Kidney (tissue), 14 donors: ENCODE measurements around the gene COQ9. TPM values are rescaled to one million over a fixed set of nuclear protein-coding genes. Genes with fewer than 3 reads are reported as not detected.

Experiments
- DNase-seq, 5 donors: peaks; one replicate each; pipeline ENCODE4 v3.0.0-alpha.2; 2013 to 2020
- FAIRE-seq: peaks from 2 replicates; lab custom pipeline; 2012; peaks lifted over from hg19 to GRCh38; lab: Jason Lieb, UNC
- H3K27ac ChIP-seq, 2 donors: one replicate each; pipeline ENCODE4 v1.7.0; 2013; ENCODE audit warnings: low read depth in 2 of 2, low read length in 2 of 2, inconsistent platforms in 1 of 2
- H3K27me3 ChIP-seq: one replicate; pipeline ENCODE4 v1.7.1; 2013; ENCODE audit warnings: low read length, inconsistent platforms; ENCODE audit not compliant: control insufficient read depth, insufficient read depth
- H3K36me3 ChIP-seq, 3 donors: one replicate each; pipeline versions ENCODE4 v1.7.0 to v1.7.1; 2013; ENCODE audit warnings: low read length in 3 of 3, control low read depth in 1 of 3, inconsistent platforms in 1 of 3; ENCODE audit not compliant: insufficient read depth in 3 of 3, control insufficient read depth in 2 of 3
- H3K4me1 ChIP-seq, 3 donors: one replicate each; pipeline versions ENCODE4 v1.7.0 to v1.7.1; 2013; ENCODE audit warnings: low read length in 3 of 3, inconsistent platforms in 1 of 3, low read depth in 1 of 3; ENCODE audit not compliant: control insufficient read depth in 2 of 3, insufficient read depth in 2 of 3
- H3K4me3 ChIP-seq, 3 donors: one replicate each; pipeline versions ENCODE4 v1.7.0 to v1.8.1; 2013; ENCODE audit warnings: low read length in 3 of 3, control low read depth in 1 of 3, inconsistent platforms in 1 of 3
- H3K9ac ChIP-seq, 3 donors: one replicate each; pipeline versions ENCODE4 v1.7.0 to v1.7.1; 2013; ENCODE audit warnings: low read length in 3 of 3, control low read depth in 1 of 3, inconsistent platforms in 1 of 3
- H3K9me3 ChIP-seq, 3 donors: one replicate each; pipeline versions ENCODE4 v1.7.0 to v1.7.1; 2013; ENCODE audit warnings: low read length in 3 of 3, control low read depth in 1 of 3, inconsistent platforms in 1 of 3; ENCODE audit not compliant: control insufficient read depth in 2 of 3, insufficient read depth in 1 of 3
- CTCF ChIP-seq: IDR thresholded peaks from 3 replicates; pipeline ENCODE4 v1.5.1; 2012; ENCODE audit warnings: mild to moderate bottlenecking, moderate library complexity, borderline replicate concordance; ENCODE audit not compliant: insufficient read depth; ENCODE audit errors: extremely low read depth
- intact Hi-C: fragments of 100-400 bp; cut with DNase I; formaldehyde crosslinking; loops from one replicate; pipeline ENCODE4 v1.11.1; 2022
- polyA plus RNA-seq: library from polyadenylated mRNA; stranded (reverse); fragments of 350-450 nt; fragmentation: Illumina TruSeq; extraction: RNeasy Lipid Tissue Mini Kit (QIAGEN cat#74804); gene quantifications from one replicate; pipeline ENCODE4 v1.2.3, GENCODE V29; 2014; ENCODE audit warnings: low read depth, low replicate concordance; ENCODE audit not compliant: insufficient read depth
- total RNA-seq: library from RNA; stranded (reverse); fragmentation: NEBNext Ultra II Directional; extraction: Animal tissue kit (Norgen Biotek cat#: 25700); gene quantifications from one replicate; pipeline ENCODE4 v1.2.1, GENCODE V29; 2021
- donor health status: control.
- donor health status: control.
- donor health status: control.
- donor health status: control.
- donor health status: control.
- donor health status: DM: yes; HTN: yes; CAD: no.
- donor health status: Normal renal cell carcinoma (clear cell type).

The COQ9 gene
- total and polyA plus RNA-seq, 2 donors from 2014 or later = 78.0 to 200 TPM

DNA sequence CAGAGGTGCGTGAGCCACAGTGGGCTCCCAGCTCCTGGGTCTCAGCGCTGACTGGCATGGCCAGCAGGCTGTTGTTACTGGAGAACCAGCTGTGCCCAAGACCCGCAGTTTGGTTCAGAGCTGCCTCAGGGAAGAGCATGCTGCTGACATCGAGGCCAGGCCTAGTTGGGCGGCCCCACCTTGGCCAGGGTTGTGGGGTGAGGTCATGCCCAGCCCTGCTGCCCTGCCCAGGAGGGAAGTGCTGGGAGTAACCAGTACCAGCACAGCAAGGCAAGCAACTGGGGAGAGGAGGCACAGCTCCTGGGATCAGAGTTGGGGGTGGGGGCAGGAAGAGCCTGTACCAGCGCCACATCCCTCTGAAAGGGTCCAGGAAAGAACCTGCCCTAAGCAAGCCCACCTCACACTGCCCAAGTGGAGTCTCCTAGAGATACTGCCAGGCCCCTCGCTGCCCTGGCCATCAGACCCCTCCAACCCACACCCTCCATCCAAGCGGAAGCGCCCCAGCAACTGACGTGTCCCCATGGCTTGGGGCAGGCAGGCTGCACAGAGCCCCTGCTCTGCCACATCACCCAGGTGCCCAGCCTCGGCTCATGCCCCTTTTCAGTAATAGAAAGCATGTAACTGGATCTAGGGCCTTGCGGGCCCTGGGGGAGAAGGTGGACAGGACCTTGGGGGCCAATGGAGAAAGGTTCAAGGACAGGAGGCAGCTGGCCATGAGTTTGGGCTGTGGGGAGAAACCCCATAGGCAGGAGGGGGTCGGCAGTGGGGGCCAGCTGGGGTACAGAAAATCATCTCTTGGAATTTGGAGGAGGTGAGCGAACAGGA, 38.0 kb downstream of the COQ9 start:
- peak overlapping the region; percentile 65 to 75 for H3K27ac ChIP-seq
- peak overlapping the region; percentile 68 to 83 (median 74) for H3K4me3 ChIP-seq
- DNase-seq = peak in 2 of 5 donors; percentile 58 to 80
- H3K9ac ChIP-seq = peak overlapping the region in 2 of 3 donors; percentile 78 to 86
- intact Hi-C loops = no loop called here
- H3K36me3 ChIP-seq = no peaks in the 10 kb centered on the region
- no peaks in the 10 kb centered on the region for H3K9me3 ChIP-seq
- H3K4me1 ChIP-seq = peaks cover 0 to 28% (median 19%) of the 10 kb centered on the region in 3 donors
- no peak for FAIRE-seq
- no peak for TF ChIP-seq CTCF
- H3K27me3 ChIP-seq = no peaks in the 10 kb centered on the region

DNA sequence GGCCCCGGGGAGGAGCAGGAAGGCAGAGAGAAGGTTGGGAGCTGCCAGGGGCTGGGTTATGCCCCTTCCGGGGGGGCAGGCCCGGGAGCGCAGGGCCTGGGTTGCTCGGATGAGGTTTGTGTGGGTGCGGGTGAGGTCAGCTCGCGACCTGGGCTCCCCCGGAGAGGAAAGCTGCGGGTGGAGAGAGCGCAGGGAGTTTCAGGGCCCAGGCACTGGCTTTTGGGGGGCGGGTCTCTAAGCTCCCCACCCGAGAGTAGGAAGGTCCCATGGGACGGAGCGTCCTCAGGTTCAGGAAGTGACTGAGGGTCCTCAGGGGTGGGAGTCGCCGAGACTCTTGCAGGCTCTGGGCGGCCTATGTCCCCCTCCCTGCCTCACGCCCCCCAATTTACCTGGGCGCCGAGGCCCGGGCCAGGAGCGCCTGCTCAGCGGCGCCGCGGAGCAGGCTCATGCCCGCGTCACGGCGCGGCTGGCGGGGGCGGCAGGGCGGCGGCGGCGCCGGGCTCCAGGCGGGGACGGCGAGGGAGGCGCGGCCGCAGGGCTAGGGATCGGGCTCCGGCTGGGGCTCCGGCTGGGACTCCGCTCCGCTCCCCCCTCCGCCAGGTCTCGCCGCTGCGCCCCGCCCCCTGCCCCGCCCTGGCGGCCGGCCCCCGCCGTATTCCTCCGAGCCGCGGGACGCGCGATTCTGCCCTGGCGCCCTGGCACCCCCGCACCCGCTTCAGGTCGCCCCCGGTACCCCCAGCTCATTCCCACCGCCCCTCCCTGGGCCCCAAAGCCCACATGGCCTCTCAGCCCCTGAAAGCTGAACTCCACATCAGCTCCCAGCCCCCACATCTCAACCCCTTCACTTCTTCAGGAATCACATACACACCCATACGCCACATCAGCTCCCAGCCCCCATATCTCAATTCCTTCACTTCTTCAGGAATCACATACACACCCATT, 38.9 kb downstream of the COQ9 start, which contains the start of gene DOK4:
Gene DOK4 (minus strand): TSS at position 578 of the 942 bp plus-strand sequence. CDS start 6,986 bp downstream, outside the sequence.
- DNase-seq = peak; percentile 79 to 93 (median 86)
- H3K27ac ChIP-seq = peak within 1 kb of the TSS; percentile 65 to 75
- FAIRE-seq = no peak

More for the DNA sequence above, 38.9 kb downstream of the COQ9 start, which contains the start of gene DOK4:
- Histone ChIP-seq H3K27me3 (no peaks in the 10 kb centered on the region), H3K9me3 (no peaks in the 10 kb centered on the region), H3K9ac (peak within 1 kb of the TSS; percentile 42 to 86 (median 78)), H3K36me3 (no peaks in the 10 kb centered on the region), H3K4me1 (peaks cover 0 to 19% (median 11%) of the 10 kb centered on the region in 3 donors), H3K4me3 (peak within 1 kb of the TSS; percentile 68 to 83 (median 74))
- TF ChIP-seq CTCF = no peak
- intact Hi-C loops = no loop called here
